NCI-H1694 treated with DMSO at 0.1 percent for 48 hours (cell line): ENCODE results near the gene CST9.
"Not testable (repeated sequence)": the region's sequence is repeated elsewhere in the genome, so short reads cannot be mapped to it uniquely, and the experiment has no call there.

ENCODE experiments used
- DNase-seq: peaks from one replicate; lab custom pipeline; 2025; lab: John Stamatoyannopoulos, UW

Gene CST9

DNA sequence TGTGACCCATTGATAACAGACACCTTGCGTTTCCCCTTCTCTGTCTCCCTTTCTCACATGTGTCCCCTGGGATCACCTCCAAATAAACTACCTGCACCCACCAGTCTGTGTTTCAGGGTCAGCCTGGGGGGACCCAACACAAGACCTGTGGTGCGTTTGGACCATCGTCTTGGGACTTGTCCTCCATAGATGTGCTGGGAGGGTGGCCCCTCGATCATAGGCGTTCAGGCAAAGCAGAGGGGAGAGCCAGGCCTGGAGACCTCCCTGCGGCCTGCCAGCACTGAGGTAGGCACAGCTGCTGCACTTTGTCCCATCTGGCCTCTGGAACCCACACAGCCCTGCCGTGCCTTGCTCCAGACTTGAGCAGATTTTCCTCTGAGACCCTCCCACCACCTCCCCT is 18.1 kb downstream of the CST9 start:
- no peak for DNase-seq

DNA sequence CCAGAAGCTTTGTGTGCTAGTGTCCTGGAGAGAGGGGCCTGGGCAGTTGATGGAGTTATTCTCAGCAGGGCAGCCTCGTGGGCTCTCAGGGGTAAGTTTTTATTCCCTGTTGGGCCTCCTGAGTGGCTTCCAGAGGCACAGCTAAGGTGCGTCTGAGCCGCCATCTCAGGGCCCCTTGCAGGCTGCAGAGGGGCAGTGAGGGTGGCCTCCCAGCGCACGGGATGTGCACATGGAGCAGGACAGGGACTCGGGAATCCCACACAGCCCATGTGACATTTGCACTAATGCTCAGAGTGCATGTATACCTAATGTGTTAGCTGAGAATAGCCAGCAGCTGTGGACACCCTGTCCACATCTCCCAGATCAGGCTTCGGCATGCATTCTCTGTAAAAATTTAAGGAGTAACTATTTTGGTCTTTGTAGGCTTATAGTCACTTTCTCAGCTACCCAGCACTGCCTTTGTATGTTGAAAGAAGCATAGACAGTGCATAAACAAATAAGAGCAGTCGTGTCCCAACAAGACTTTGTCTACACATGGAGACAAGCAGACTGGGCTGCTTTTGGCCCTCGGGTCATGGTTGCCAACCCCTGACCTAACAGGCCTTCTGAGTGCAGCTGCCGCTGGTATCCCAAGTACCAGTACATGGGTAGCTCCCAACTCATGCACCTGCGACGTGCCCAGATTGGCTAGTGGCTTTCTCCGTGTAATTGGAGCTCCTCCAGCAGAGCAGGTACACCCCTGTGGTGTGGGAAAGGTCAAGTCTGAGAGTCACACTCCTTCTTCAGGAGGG is 18.8 kb downstream of the CST9 start:
- no peak for DNase-seq

DNA sequence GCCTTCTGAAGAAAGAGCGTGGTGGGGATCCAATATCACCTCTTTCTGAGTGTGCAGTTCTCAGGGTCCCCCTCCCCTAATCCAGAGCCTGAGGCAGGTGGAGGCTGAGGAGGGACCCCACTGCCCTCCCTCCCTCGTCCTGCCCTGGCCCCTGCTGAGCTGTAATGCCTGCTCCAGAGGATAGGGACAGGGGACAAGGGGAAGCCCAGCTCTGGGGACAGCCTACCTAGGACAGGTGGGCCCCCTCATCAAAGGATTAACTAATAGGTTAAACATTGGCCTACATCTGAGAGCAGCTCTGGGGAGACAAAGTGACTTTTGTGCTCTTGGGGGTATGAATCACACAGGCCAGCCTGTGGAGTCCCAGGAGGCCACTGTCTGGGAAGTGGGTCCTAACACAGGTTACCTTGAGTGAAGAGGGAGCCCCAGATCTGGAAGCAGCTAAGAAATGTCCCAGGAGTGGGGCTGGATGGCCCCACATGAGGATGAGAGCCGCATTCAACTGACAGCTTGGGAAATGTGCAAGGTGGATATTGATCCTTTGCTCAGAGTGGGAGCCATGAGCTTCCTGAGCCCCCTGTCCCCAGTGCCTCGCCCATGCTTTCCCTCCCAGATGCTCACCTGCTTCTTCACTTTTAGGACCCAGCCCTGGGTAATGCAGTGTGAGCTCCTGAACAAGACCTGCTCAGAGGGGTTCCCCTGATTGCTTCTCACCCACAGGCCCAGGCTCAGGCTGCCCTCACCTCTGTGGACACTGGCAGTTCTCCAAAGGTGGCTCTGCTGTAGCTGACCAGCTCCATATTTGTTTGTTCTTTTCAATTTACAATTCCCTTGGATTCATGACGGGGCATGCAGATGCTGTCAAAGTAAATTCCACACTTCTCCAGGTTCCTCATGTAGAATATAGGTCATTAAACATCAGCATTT is 19.6 kb downstream of the CST9 start:
- no peak for DNase-seq

DNA sequence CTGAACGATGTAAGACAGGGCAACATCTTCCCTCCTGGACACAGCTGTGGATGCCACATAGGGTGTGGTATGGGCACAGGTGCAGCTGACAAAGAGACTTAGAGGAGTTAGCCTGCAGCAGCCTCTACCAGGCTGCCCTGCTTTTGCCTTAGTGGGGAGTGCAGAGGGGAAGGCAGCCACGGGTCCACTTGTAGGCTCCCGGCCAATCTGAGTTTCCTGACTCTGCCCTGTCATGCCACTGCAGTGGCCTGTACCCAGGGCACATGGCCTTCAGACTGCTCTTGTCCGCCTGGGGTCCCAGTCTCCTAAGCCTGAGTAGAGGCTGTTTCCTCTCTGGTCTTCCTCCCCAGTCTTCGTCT is 20.3 kb downstream of the CST9 start:
- DNase-seq = no peak

DNA sequence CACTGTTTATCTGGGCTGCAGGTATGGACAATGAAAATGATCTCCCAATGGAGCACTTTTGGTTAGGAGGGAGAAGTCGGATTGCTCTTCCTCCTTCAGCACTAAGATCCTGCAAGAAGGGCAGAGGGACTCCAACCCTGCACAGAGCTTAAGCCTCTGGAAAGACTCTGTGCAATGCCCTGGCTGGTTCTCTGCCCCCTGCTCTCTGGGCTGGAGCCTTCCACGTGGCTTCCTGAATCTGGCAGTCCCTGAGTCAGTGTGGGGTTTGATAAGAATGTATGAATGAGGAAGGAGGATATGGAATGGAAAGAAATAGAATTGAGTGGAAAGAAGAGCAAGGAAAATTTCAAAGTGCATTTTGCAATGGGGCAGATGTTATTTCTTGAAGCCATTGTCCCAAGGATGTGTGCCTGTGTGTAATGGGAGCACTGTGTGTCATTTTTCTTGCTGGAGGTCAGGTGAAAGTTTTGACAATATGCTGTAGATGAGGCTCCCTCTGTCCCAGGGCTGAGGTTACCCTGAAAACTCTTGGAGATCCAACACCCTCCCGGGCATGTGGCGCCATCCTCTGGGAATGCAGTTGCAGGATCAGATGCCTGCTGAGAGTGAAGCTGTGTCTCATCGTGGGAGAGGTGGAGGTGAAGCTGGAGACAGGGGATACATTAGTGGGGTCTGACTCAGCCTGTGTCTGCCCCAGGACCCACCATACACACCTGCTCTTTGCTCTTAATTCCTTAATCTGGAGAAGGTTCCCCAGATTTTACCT is 21.1 kb downstream of the CST9 start:
- DNase-seq = no peak

DNA sequence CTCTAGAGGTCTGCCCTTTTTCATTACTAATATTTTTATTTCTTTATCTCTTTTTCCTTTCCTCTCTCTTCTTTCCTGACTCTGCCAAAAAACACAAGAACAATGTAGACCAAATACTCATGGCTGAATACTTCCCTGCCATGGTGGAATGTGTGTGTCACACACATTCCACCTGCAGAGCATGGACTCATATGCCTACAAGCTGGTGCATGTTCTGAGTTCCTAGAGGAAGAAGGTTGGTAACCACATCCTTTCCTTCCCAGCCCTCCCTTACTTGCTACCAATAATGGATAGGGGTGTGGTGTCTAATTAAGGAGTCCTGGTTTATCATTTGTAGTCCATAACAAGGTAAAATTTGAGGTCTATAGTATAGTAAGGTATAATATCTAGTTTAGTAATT is 22.2 kb downstream of the CST9 start:
- DNase-seq = no peak

DNA sequence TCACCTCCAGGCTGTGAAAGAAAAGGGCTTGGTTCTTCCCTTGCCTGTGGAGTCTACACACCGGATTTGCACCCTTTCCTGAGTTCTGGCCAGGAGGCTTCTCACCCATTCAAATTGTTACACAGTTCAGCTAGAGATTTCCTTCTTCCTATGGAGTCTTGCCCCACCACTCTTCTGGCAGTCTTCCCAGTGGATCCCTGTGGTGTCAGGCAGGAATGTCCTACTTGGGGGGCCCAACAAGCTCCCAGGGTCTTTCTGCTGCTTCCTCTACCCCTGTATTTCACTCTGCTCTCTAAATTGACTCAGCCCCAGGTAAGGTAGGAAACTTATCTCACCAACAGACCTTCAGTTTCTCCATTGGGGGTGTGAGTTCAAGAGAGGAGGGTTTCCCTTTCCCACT is 23.4 kb downstream of the CST9 start:
- no peak for DNase-seq

DNA sequence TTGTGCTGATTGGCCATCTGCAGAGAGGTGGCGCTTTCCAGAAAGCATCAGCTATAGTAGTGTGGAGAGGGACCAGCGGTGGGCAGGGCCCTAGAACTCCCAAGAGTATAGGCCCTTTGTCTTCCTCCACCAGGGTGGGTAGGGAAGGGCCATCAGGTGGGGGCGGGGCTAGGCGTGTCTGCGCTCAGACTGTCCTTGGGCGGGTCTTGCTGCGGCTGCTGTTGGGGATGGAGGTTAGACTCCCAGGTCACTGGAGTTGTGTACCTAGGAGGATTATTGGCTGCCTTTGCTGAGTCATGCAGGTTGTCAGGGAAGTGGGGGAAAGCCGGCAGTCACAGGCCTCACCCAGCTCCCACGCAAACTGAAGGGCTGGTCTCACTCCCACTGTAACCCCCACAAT is 23.9 kb downstream of the CST9 start:
- DNase-seq = not testable (repeated sequence)

DNA sequence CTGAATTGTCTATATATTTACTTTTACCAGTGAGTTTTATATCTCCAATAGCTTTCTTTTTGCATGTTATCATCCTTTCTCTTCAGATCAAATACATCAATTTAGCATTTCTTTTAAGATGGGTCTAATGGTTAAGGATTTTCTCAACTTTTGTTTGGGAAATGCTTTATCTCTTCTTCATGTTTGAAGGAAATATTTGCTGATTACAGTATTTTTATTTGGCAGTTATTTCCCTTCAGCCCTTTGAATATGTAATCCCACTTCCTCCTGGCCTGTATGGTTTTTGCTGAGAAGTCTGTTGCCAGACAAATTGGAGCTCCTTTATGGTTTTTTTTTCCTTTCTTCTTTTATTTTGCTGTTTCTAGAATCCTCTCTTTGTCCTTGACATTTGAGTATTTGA is 30.7 kb downstream of the CST9 start:
- no peak for DNase-seq

DNA sequence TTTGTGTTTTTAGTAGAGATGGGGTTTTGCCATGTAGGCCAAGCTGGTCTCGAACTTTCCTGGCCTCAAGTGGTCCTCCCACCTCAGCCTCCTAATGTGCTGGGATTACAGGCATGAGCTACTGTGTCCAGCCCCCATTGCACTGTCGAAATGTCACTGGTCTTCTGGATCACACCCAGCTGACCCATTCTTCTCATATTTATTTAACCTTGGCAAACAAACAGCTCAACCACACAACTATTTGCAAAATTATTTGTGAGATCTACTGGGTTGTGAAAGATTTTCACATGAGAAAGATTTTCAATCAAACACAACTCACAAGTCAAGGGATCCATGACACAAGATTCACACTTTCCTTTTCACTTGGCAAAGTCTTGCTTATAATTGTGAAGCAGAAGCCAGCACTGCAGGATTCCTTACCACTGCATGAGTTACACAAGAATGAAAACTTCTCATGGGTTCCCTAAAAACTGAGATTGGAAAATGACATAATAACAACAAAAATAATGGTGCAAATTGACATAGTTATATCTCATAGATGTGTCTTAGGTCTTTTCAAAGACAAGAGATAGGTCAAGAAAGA is 35.4 kb downstream of the CST9 start:
- DNase-seq = no peak

DNA sequence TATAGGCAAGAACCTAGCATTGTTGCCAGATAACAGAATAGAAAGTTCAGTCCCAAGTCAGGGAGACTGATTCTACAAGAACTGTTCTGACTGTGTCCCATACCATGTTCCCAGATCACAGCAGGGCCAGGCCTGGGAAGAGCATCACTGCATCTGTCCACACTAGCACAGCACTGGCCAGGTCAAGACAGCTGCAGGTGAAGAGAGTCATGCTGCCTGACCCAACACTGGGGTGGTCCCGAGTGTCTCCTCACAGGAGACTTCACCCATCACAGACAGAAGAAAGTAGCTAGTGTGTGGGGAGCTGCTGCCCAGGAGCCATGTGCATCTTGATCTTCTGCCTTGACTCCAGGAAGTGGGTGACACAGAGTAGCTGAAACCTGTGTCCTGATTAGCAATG is 36.1 kb downstream of the CST9 start:
- no peak for DNase-seq

DNA sequence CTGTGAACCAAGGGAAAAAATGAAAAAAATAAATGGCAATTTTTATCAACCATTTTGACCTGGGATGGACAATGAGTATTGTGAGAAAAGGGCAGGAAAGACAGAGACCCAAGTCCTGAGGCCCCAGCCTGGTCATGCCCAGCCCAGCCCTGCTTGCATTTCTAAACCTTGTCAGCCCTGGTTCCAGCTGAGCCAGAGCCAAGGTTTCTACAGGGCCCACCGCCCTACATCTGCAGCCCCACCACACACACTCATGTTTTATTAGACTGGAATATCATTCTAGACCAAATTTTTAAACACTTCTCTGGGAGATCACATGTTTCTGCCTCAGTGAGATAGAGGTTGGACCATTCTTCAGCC is 36.8 kb downstream of the CST9 start:
- DNase-seq = no peak

DNA sequence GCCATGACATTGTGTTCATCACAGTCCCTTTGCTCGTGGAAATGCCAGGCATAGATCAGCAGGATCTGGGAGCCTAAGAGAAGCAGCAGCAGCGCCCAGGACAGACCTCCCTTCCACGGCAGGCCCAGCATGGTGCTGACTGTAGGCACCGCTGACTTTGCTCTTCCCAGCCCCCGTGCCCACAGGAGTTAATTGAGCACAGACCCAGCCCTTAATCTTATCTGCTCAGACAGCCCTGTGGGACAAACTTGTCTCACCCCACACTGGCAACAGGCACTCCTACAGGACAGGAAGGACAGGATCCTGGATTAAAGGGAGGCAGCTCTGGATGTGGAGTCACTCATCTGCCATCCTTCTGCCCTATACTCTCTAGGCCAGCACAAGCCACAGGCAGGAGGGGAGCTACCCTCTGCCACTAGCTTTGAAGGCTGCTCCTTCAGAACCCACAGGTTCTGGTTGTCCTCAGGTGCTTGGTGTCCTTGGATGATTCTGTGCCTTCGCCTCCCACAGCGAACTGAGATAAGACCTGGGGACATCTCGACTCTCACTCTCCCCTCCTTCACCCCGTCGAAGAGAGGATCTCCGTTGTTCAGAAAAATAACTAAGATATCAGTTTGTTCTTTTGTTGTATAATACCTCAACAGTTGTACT is 37.3 kb downstream of the CST9 start, which contains the start of gene CST9L:
Gene CST9L (minus strand): TSS at position 165 of the 651 bp plus-strand sequence. CDS start 34 bp downstream, at position 131.
- no peak for DNase-seq

DNA sequence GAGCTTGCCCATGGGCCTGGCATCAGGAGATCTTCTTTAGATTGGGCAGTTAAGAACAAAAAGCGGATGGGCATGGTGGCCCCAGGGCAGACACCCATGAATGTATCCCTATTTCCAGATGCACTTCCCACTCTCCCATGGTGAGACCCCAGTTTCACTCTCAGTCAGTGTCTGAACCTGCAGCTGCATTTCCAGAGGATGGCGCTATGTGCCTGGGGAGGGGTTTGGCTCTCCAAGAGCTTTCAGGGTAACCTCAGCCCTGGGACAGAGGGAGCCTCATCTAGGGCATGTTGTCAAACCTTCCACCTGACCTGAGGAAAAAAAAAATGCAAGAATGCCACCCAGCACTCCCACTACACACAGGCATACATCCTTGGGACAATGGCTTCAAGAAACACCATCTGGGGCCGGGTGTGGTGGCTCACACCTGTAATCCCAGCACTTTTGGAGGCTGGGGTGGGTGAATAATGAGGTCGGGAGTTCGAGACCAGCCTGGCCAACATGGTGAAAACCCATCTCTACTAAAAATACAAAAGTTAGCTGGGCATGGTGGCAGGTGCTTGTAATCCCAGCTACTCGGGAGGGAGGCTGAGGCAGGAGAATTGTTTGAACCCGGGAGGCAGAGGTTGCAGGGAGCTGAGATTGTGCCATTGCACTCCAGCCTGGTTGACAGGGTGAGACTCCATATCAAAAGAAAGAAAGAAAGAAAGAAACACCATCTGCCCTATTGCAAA is 39.4 kb downstream of the CST9 start:
- DNase-seq = no peak

DNA sequence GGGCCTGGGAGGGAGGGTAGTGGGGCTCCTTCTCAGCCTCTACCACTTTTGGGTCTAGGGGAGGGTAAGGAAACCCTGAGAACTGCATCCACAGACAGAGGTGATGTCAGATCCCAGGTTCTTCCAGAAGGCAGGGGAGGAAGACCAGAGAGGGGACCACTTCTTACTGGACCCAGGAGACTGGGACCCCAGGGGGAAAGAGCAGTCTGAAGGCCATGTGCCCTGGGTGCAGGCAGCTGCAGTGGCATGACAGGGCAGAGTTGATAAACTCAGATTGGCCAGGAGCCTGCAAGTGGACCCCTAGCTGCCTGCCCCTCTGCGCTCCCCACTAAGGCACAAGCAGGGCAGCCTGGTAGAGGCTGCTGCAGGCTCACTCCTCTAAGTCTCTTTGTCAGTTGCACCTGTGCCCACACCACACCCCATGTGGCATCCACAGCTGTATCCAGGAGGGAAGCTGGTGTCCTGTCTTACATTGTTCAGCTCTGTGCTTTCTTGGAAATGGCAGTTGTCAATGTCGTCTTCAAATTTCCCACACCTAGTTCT is 40.1 kb downstream of the CST9 start:
- DNase-seq = no peak

DNA sequence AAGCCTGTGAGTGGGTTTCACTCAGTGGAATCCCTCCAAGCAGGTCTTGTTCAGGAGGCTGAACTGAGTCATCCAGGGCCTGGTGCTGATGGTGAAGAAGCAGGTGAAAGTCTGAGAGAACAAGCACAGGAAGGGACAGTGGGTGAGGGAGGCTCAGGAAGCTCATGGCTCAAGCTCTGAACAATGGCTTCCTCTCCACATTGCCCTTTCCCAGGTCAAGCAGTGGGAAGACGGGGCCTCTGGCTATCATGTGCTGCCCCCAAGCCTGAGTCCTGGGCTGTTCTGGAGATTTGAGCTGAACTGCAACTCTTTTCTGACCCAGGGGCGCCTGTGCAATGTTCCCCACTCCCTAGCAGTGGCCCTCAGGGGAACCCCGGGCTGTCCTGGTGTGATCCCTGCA is 40.8 kb downstream of the CST9 start:
- DNase-seq = no peak

DNA sequence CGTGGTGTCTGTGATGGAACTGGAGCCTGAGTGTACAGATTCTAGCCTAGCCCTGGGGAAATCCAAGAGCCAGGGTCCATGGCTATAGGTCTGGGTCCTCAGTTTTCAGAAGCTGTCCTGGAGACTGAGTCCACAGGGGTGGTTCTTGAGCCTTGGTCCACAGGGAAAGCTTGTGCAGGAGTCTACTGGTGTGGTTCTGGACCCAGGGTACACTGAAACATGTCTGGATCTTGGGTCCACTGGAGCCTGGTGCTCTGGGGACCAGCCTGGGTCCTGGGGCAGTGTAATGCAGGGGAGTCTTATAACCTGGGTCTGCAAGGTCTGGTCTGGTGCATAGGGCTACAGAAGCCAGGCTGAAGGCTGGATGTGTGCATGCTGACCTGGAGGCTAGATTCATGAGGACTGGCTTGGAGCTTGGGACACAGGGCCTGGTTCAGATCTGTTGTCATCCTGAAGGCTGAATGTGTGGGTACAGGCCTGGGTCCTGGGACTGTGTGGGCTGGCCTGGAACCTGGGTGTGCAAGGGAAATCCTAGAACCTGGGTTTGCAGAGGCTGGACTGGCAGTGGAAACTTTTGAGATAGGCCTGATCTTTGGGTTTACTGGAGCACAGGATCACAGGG is 42.9 kb downstream of the CST9 start:
- DNase-seq = no peak

DNA sequence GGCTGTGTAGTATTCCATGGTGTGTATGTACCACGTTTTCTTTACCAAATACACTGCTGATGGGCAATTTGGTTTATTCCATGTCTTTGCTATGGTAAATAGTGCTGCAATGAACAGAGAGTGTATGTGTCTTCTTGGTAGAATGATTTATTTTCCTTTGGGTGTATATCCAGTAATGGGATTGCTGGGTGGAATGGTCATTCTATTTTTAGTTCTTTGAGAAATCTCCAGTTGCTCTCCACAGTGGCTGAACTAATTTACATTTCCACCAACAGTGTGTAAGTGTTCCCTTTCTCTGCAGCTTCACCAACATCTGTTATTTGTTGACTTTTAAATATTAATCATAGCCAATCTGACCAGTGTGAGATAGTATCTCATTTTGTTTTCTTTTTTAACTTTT is 51.3 kb downstream of the CST9 start:
- DNase-seq = no peak
